Panc1 (cell line): ENCODE results near the gene PCDH8. TPM values are rescaled to one million over a fixed set of nuclear protein-coding genes. Genes with fewer than 3 reads are reported as not detected.

Experiments
- ATAC-seq: fragments of 200-7000 bp; cut with Tn5 transposase; 2 replicates; pipeline ENCODE4 v1.9.1; 2020; ENCODE audit warnings: mild to moderate bottlenecking, moderate library complexity
- BruUV-seq: library from RNA; stranded (reverse); fragments of 400-500 nt; replicated peaks from 2 replicates; lab custom pipeline; 2021; lab: Mats Ljungman, UMichigan
- CTCF ChIA-PET: fragments of 300-600 bp; sonication (Branson Sonifier 250); formaldehyde crosslinking; loops from one replicate; lab custom pipeline; 2022; ENCODE audit warnings: antibody characterized with exemption; lab: Charles Lee
- POLR2A ChIA-PET: fragments of 300-600 bp; sonication (Branson Sonifier 250); formaldehyde crosslinking; loops from one replicate; lab custom pipeline; 2022; ENCODE audit warnings: antibody characterized with exemption; lab: Charles Lee
- DNase-seq: peaks from one replicate; pipeline ENCODE4 v3.0.0-alpha.2; 2010; ENCODE audit warnings: low read depth, low spot score
- H3K27ac ChIP-seq: 2 replicates; pipeline ENCODE4 v1.5.1; 2011; ENCODE audit warnings: mild to moderate bottlenecking, low read length, inconsistent platforms
- H3K27me3 ChIP-seq: fragments of 200-500 bp; sonication (Bioruptor generic); 2 replicates; pipeline ENCODE4 v1.6.0; 2014; ENCODE audit warnings: low read length, inconsistent platforms; ENCODE audit not compliant: control insufficient read depth, insufficient read depth
- H3K36me3 ChIP-seq: fragments of 200-500 bp; sonication (Bioruptor generic); 2 replicates; pipeline ENCODE4 v1.5.1; 2014; ENCODE audit warnings: inconsistent platforms, mild to moderate bottlenecking, low read length, moderate library complexity; ENCODE audit not compliant: control insufficient read depth, insufficient read depth
- H3K4me1 ChIP-seq: 2 replicates; pipeline ENCODE4 v1.5.1; 2011; ENCODE audit warnings: inconsistent platforms, mild to moderate bottlenecking, low read length, moderate library complexity; ENCODE audit not compliant: control insufficient read depth, insufficient read depth
- H3K4me3 ChIP-seq, 2 experiments: 2 replicates each; pipeline ENCODE4 v1.5.1; 2011 to 2012; ENCODE audit warnings: low read depth in 2 of 2, low read length in 2 of 2, mild to moderate bottlenecking in 2 of 2, inconsistent platforms in 1 of 2, moderate library complexity in 1 of 2
- H3K9me3 ChIP-seq: fragments of 200-500 bp; sonication (Bioruptor generic); 2 replicates; pipeline ENCODE4 v1.5.1; 2014; ENCODE audit warnings: low read depth, mild to moderate bottlenecking, inconsistent platforms, low read length, moderate library complexity; ENCODE audit not compliant: control insufficient read depth, insufficient read depth
- CTCF ChIP-seq: fragments of 450-650 bp; IDR thresholded peaks from 2 replicates; pipeline ENCODE4 v1.5.1; 2017; ENCODE audit warnings: mild to moderate bottlenecking
- POLR2AphosphoS5 ChIP-seq: IDR thresholded peaks from 2 replicates; pipeline ENCODE4 v1.6.1; 2012; ENCODE audit warnings: mild to moderate bottlenecking, low read depth, low read length, moderate library complexity
- REST ChIP-seq, 2 experiments: IDR thresholded peaks; 2 replicates each; pipeline ENCODE4 v1.6.1; 2011 to 2012; ENCODE audit warnings: low read depth in 2 of 2, control low read depth in 1 of 2, low read length in 1 of 2, mild to moderate bottlenecking in 1 of 2, moderate library complexity in 1 of 2; ENCODE audit not compliant: insufficient read depth in 1 of 2
- SIN3A ChIP-seq: IDR thresholded peaks from 2 replicates; pipeline ENCODE4 v1.6.1; 2012; ENCODE audit warnings: low read depth, mild to moderate bottlenecking, low read length, moderate library complexity, borderline replicate concordance; ENCODE audit not compliant: insufficient read depth
- TCF7L2 ChIP-seq: IDR thresholded peaks from 2 replicates; pipeline ENCODE4 v1.6.1; 2011; ENCODE audit warnings: mild to moderate bottlenecking, low read depth, low read length, inconsistent platforms
- in situ Hi-C: cut with HindIII; loops from 2 replicates; pipeline ENCODE4 v1.10.0; 2016; ENCODE audit warnings: low sequenced_read_pairs, low pct_unique_long_range_greater_than_20kb
- intact Hi-C: fragments of 100-400 bp; cut with micrococcal nuclease; formaldehyde crosslinking; loops from one replicate; pipeline ENCODE4 v1.10.0; 2022; ENCODE audit not compliant: unreplicated experiment
- total RNA-seq: library from RNA; stranded (reverse); gene quantifications from one replicate; pipeline ENCODE4 v1.2.1, GENCODE V29; 2021; ENCODE audit not compliant: unreplicated experiment

Gene PCDH8
- total RNA-seq, 1 experiment from 2014 or later = not detected

DNA sequence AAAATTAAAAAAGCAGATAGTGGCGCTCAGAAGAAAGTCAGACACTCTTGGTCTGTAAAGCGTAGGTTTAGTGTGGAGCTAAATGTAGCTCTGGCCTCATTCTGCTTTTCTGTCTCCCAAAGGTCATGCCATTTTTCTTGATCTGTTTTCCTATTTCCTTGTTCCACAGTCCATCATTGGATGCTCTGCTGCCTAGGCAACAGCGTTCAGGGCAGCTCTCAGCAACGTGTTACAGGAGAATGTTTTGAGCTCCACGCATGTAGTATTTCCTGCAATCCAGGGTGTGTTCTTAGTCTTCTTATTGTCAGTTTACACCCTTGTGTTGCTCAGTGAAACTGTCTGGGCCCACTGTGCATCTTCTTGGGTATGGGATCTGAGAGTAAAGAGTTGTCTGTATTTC is 46.0 kb upstream of the PCDH8 start:
- Histone ChIP-seq H3K27ac (no peak overlapping the region), H3K4me3 (no peak overlapping the region), H3K9me3 (no peaks in the 10 kb centered on the region), H3K27me3 (no peaks in the 10 kb centered on the region), H3K36me3 (no peaks in the 10 kb centered on the region), H3K4me1 (no peaks in the 10 kb centered on the region)
- DNase-seq (no peak), ATAC-seq (no peak)
- CTCF ChIA-PET = no interaction called here
- POLR2A ChIA-PET = no interaction called here
- BruUV-seq = no TSS peak
- intact Hi-C loops = no loop called here
- no peak for TF ChIP-seq TCF7L2
- no peak for TF ChIP-seq REST (IDR thresholded peaks at IDR 0.05; ENCODE audit: insufficient read depth in 1 of 2, low read depth in 2 of 2, low read length in 1 of 2)
- no peak for TF ChIP-seq SIN3A
- no peak for TF ChIP-seq CTCF
- TF ChIP-seq POLR2AphosphoS5 = no peak
- in situ Hi-C loops = no loop called here

DNA sequence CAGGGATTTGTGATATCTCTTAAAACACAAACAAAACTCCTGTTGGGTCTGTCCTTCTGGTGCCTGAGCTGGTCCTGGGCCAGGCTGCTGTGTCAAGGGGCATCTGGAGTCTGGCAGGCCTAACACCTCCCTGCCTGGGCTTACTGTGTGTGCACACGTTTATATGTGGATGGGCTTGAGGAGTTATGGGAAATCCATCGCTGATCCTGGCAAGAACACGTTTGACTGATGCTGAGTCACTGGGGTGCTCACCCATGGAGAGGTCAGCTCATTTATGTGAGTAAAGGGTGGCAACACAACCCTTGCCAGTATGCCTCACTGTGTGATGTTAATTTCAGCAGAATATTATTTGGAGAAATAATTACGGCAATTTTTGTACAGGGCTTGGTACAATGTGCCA is 44.5 kb upstream of the PCDH8 start:
- ChIA-PET CTCF (no interaction called here), POLR2A (no interaction called here)
- H3K27me3 ChIP-seq = no peaks in the 10 kb centered on the region
- no peak for TF ChIP-seq POLR2AphosphoS5
- TF ChIP-seq TCF7L2 = no peak
- TF ChIP-seq REST (IDR thresholded peaks at IDR 0.05; ENCODE audit: insufficient read depth in 1 of 2, low read depth in 2 of 2, low read length in 1 of 2) = no peak
- no peak for TF ChIP-seq SIN3A
- no peak for TF ChIP-seq CTCF
- in situ Hi-C loops (no loop called here), intact Hi-C loops (no loop called here)
- H3K4me1 ChIP-seq = no peaks in the 10 kb centered on the region
- DNase-seq (no peak), ATAC-seq (no peak)
- no TSS peak for BruUV-seq
- no peak overlapping the region for H3K27ac ChIP-seq
- H3K36me3 ChIP-seq = no peaks in the 10 kb centered on the region
- no peaks in the 10 kb centered on the region for H3K9me3 ChIP-seq
- no peak overlapping the region for H3K4me3 ChIP-seq
